SJSA1 (cell line): ENCODE measurements around the gene S100A10. TPM values are rescaled to one million over a fixed set of nuclear protein-coding genes. Genes with fewer than 3 reads are reported as not detected.

Experiments used
- DNase-seq, 2 experiments: peaks; one replicate each; pipeline ENCODE4 v3.0.0-alpha.2; 2015 to 2020; ENCODE audit warnings: low spot score in 2 of 2, low read depth in 1 of 2
- H3K27ac ChIP-seq: fragments of 250-450 bp; sonication (Bioruptor Pico); 2 replicates; pipeline ENCODE4 v1.5.1; 2020; ENCODE audit warnings: mild to moderate bottlenecking, moderate library complexity
- H3K27me3 ChIP-seq: fragments of 250-450 bp; sonication (Bioruptor Pico); replicated peaks from 2 replicates; pipeline ENCODE4 v1.5.1; 2020; ENCODE audit warnings: mild to moderate bottlenecking, moderate library complexity
- H3K36me3 ChIP-seq: fragments of 250-450 bp; sonication (Bioruptor Pico); 2 replicates; pipeline ENCODE4 v1.5.1; 2020; ENCODE audit warnings: mild to moderate bottlenecking
- H3K4me1 ChIP-seq: fragments of 250-450 bp; sonication (Bioruptor Pico); replicated peaks from 2 replicates; pipeline ENCODE4 v1.6.1; 2021; ENCODE audit warnings: mild to moderate bottlenecking
- H3K4me3 ChIP-seq: fragments of 250-450 bp; sonication (Bioruptor Pico); 2 replicates; pipeline ENCODE4 v1.5.1; 2020; ENCODE audit warnings: mild to moderate bottlenecking
- H3K9me3 ChIP-seq: fragments of 250-450 bp; sonication (Bioruptor Pico); replicated peaks from 2 replicates; pipeline ENCODE4 v1.5.1; 2020; ENCODE audit warnings: mild to moderate bottlenecking
- total RNA-seq: library from RNA; depleted of rRNA; stranded (reverse); fragments of >200 nt; shearing (Covaris generic); gene quantifications from 2 replicates; pipeline ENCODE4 v1.2.3, GENCODE V29; 2014

The S100A10 gene
- total RNA-seq, 1 experiment from 2014 or later, result 151 TPM

DNA sequence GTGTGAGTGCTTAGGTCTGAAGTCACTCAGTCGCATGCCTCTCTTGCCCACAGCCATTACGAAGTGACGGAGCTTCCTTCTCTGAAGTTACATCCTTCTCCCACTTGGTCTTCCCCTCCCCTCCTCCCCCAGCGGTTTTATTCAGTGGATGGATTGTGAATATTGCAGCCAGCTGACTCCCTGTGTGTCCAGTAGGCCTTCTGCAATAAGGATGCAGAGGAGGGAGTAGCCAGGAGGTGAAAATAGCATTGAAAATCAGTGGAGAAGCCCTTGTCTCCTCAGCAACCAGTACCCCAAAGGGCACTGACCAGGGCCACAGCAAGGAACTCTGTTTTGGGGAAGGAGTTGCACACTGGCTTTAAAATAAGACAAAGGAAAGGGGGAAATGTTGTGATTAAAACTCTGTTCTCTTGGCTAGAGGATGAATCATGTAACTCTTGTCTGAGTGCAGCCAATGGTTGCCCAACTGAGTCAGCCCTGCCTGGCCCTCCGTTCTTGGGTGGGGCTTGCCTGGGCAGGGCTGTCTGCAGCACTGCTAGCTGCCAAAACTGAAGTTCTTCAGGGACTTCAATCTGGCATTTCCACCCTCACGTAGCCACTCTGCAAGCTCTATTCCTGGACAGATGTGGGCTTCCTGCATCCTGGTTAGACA is 4.3 kb downstream of the S100A10 start:
- Histone ChIP-seq H3K4me1 (peaks cover 76% of the 10 kb centered on the region), H3K36me3 (peaks cover 48% of the 10 kb centered on the region), H3K27ac (peak overlapping the region; percentile 97), H3K4me3 (peak overlapping the region; percentile 1; the same call in 1 of the 2 replicates), H3K27me3 (no peaks in the 10 kb centered on the region), H3K9me3 (no peaks in the 10 kb centered on the region)
- peak; percentile 90 for DNase-seq

DNA sequence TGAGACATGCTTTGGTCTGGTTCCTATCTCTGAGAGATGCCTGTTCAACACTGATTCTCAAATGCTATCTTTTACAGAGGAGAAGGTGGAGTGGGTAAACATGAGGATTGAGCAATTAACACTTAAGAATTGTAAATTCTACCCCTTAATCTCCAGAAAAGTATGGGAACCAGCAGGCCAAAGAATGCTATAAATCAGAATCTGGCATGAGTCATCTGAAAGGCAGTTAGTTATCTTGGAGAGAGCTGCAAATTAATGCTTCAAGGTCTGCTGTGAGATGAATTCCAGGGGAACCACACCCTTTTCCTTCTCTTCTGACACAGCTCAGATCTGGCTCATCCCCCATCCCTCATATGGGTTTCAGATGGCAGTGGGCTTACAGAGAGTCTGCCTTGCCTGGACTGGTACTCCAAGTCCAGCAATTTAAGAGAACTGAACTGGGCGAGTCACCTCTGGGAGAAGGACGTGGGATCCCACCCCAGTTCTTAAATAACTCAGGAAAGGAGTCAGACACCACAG is 5.2 kb downstream of the S100A10 start:
- peak overlapping the region; percentile 1; the same call in 1 of the 2 replicates for H3K4me3 ChIP-seq
- no peaks in the 10 kb centered on the region for H3K9me3 ChIP-seq
- peaks cover 55% of the 10 kb centered on the region for H3K36me3 ChIP-seq
- H3K27ac ChIP-seq, result peak overlapping the region; percentile 97
- peak; percentile 84 to 94 for DNase-seq
- no peaks in the 10 kb centered on the region for H3K27me3 ChIP-seq
- H3K4me1 ChIP-seq, result peaks cover 71% of the 10 kb centered on the region

DNA sequence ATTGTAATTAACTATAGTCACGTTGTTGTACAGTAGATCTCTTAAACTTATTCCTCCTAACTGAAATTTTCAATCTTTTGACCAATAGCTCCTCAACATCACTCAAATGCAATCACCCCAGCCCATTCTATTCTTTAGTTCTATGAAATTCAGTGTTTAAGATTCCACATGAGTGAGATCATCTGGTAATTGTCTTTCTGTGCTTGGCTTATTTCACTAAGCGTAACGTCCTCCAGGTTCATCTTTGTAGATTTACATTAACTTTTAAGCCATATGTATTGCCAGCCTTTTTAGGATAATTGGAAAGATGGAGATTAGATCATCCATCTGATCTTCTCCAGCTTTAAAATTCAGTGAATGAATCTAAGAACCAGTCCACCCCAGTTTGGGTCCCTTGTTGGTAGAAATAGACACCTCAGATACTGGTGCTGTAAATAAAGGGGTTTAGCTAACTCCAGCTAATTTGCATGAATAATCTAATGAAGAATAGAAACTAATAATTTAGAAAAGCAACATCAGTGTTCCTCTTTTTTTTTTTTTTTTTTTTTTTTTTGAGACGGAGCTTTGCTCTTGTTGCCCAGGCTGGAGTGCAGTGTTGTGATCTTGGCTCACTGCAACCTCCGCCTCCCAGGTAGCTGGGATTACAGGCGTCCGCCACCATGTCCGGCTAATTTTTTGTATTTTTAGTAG is 7.0 kb downstream of the S100A10 start:
- Histone ChIP-seq H3K36me3 (peaks cover 62% of the 10 kb centered on the region), H3K27me3 (no peaks in the 10 kb centered on the region), H3K27ac (peak overlapping the region; percentile 97), H3K4me3 (no peak overlapping the region), H3K9me3 (no peaks in the 10 kb centered on the region), H3K4me1 (peaks cover 66% of the 10 kb centered on the region)
- DNase-seq, result peak in 1 of 2 experiments; percentile 77

DNA sequence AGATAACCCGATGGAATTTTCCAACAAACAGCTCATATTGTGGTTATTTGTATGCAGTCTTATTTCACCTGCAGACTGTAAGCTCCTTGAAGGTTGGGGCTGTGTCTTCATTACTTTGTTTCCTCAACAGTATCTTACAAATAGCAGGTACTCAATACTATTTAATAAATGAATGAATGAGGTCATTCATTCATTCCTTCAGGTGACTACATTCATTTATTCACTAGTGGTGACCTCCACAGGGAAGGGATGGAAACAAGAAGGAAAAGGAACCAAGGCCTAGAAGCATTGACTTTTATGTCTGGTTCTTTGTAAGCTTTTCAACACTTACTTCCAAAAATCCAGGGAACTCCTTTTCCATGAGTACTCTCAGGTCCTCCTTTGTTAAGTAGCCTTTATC is 7.9 kb downstream of the S100A10 start:
- peaks cover 71% of the 10 kb centered on the region for H3K36me3 ChIP-seq
- no peaks in the 10 kb centered on the region for H3K27me3 ChIP-seq
- no peaks in the 10 kb centered on the region for H3K9me3 ChIP-seq
- no peak overlapping the region for H3K4me3 ChIP-seq
- peaks cover 65% of the 10 kb centered on the region for H3K4me1 ChIP-seq
- peak overlapping the region; percentile 97 for H3K27ac ChIP-seq
- no peak for DNase-seq

DNA sequence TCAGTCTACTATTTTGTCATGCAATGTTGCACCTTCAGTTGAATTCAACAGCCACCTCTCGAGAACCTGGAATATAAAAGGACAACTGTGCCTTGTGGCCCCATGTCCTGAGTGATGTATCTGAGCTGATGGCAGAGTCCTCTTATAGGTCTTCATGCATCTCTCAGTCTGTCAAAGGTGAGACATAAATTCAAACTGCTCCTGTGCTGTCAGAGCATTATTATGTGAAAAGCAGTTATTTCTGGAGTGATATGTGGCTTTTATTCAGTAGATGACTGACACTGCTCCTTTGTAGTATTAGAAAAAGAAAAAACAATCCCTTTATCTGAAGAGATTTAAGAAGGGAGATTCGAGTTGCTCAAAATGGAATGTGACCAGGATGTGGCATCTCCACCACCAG is 8.4 kb downstream of the S100A10 start:
- H3K4me3 ChIP-seq, result no peak overlapping the region
- H3K4me1 ChIP-seq, result peaks cover 65% of the 10 kb centered on the region
- peak overlapping the region; percentile 97; the same call in 1 of the 2 replicates for H3K27ac ChIP-seq
- H3K9me3 ChIP-seq, result no peaks in the 10 kb centered on the region
- no peak for DNase-seq
- H3K36me3 ChIP-seq, result peaks cover 73% of the 10 kb centered on the region
- H3K27me3 ChIP-seq, result no peaks in the 10 kb centered on the region

DNA sequence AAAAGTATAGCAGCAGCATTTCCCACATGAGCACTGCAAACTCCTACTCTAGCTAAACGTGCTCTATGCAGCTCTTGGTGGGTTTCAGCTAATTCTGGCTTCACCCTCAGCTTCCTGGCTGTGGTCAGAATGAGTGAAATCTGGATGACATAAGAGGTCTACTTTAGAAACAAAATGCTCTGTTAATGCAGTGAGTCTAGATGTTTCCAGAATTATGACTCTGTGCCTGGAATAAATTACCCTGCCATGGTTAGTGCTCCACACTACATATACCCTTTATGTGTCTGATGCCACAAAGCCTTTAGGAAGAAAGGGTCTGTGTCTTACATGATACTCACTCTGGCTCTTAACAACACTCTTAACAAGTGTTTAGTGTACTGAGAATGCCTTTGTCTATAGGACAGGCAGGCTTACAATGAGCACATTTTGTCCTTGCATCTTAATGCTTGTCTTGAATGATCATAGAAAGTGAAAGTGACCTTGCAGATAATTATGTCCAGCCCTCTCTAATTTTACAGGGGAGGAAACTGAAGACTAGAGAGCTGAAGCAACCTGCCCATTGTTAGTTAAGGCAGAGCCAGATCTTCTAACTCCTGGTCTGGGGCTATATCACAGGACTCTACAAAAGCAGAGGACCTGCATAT is 9.2 kb downstream of the S100A10 start:
- H3K27me3 ChIP-seq, result no peaks in the 10 kb centered on the region
- H3K4me3 ChIP-seq, result no peak overlapping the region
- peaks cover 76% of the 10 kb centered on the region for H3K36me3 ChIP-seq
- no peak for DNase-seq
- H3K9me3 ChIP-seq, result no peaks in the 10 kb centered on the region
- H3K4me1 ChIP-seq, result peaks cover 57% of the 10 kb centered on the region
- no peak overlapping the region for H3K27ac ChIP-seq

DNA sequence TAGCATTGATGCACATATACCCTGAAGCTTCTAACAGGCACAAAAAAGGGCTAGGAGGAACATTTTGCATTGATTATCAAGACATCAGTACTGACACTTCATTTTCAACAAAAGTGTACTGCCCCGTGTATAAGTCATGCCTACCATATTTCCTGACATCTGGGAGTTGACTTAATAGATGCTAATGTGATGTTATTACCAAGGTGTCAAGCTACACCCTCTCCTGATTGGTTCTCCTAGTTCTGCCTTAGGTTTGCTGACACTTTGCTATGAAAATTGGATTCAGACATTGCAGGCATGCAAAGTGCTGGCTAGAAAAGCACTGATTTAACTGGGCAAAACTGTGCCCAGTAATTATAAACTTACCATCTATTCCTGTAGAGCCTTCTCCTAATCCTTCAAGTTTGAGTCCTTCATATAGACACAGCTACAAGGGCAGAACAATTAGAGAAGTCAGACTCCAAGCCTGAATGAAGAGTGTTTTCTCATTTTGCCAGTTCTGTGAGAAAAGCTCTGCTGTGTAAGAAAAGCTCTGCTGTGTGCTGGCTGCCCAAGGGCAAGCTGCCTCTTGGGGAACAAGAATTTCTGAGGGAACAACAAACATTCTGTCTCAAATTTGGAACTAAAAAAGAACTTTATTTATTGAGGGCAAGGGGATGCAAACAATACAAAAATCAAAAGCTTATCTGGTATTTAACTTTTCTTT is 11.2 kb downstream of the S100A10 start:
- peaks cover 72% of the 10 kb centered on the region for H3K36me3 ChIP-seq
- no peak overlapping the region for H3K27ac ChIP-seq
- H3K4me1 ChIP-seq, result peaks cover 37% of the 10 kb centered on the region
- H3K9me3 ChIP-seq, result no peaks in the 10 kb centered on the region
- no peak for DNase-seq
- H3K27me3 ChIP-seq, result no peaks in the 10 kb centered on the region
- no peak overlapping the region for H3K4me3 ChIP-seq

DNA sequence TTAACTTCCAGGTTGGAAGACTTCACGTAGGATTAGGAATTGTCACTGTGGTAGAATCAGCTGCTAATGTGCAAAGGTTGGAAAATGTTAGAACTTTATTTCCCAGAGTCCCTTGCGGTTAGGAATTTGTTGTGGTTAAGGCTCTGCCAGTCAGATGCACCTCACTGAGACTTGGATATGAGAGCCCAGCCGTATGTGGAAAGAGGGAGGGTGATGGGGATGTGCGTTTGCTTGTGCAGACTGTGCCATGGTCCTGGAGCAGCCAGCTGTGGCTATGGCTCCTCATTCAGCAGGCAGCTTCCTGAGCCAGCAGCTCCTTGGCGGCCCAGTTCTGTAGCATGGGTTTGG is 12.5 kb downstream of the S100A10 start:
- no peak for DNase-seq
- H3K9me3 ChIP-seq, result no peaks in the 10 kb centered on the region
- no peak overlapping the region for H3K4me3 ChIP-seq
- no peaks in the 10 kb centered on the region for H3K27me3 ChIP-seq
- H3K27ac ChIP-seq, result no peak overlapping the region
- peaks cover 24% of the 10 kb centered on the region for H3K4me1 ChIP-seq
- peaks cover 68% of the 10 kb centered on the region for H3K36me3 ChIP-seq

DNA sequence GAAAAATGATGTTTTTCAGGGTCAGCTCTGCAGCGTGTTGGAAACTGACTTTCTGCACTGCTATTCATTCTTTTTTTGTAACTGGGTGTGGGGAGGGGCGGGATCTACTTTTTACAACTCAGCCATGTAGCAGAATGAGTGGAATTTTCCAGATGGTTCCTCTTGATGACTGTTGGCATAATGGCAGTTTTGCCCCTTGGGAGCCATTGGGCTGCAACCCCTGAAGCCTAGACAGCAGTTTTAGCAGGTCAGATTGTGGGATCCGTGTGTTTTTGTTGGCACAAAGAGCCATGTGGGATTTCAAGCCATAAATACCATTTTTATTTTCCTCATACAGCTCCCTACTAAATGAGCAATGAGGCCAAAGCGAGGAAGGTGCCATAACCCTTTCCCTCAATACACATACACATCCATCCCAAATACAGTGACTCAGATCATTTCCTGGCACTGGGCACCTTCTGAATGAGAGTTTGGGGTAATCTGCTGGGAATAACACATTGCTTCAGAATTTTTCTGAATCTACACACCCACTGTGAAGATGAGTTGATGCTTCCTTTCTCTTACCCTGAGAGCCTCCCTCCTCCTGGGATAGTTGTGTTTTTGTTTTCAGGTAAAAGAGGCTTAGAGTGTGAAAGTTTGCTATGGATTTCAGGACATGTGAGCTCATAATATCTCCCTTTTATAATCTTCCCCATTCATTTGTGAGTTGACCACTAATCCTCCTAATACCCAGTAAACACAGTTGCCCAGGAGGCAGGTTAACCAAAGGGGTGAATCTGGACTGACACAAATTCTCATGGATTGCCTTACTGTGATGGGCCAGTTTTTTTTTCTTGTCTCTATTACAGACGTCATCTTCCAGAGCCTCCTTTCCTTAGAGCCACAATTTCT is 13.1 kb downstream of the S100A10 start:
- peaks cover 62% of the 10 kb centered on the region for H3K36me3 ChIP-seq
- no peak for DNase-seq
- H3K27me3 ChIP-seq, result no peaks in the 10 kb centered on the region
- no peak overlapping the region for H3K4me3 ChIP-seq
- peaks cover 18% of the 10 kb centered on the region for H3K4me1 ChIP-seq
- no peak overlapping the region for H3K27ac ChIP-seq
- no peaks in the 10 kb centered on the region for H3K9me3 ChIP-seq

DNA sequence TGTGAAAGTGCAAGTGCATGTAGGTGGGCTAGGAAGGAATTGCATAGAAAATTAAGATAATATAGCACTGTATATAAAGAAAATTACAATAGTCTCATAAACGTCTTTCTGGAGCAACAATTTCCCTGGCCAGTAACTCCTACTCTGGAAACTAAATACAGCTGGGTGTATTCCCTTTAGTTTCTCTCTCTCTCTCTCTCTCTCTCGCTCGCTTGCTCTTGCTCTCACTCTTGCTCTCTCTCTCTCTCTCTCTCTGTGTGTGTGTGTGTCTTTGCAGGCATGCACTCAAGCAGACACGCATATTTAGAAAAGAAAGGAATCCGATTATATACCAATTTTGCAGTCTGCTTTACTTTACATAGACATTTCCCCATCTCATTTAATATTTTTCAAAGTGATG is 14.7 kb downstream of the S100A10 start:
- no peaks in the 10 kb centered on the region for H3K27me3 ChIP-seq
- peaks cover 13% of the 10 kb centered on the region for H3K4me1 ChIP-seq
- no peaks in the 10 kb centered on the region for H3K9me3 ChIP-seq
- no peak for DNase-seq
- H3K36me3 ChIP-seq, result peaks cover 46% of the 10 kb centered on the region
- no peak overlapping the region for H3K27ac ChIP-seq
- no peak overlapping the region for H3K4me3 ChIP-seq

DNA sequence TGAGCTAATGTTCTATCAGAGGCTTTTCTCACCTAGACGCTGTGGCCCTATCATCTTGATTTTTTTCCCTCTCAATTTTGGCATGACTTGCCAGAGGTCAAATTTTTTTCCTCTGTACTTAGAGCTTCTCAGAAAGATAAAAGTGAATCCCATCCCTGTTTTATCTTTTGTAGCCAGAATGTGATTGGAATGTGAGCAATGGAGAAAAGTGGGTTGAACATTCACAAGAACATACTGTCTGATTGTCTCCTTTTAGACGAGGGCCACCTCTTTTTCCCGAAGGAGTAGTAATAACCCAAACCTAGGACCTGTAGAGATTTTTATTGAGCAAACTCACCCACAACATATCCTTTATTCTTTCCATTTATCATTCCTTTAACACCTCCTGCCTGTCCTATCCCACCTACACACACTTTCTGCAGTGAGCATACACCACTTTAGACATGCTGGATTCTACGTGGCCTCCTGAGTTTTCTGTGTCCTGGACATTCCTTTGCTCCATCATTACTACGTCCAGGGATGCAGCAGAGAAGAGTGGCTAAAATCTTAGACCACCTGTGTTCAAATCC is 15.9 kb downstream of the S100A10 start:
- no peak overlapping the region for H3K4me3 ChIP-seq

DNA sequence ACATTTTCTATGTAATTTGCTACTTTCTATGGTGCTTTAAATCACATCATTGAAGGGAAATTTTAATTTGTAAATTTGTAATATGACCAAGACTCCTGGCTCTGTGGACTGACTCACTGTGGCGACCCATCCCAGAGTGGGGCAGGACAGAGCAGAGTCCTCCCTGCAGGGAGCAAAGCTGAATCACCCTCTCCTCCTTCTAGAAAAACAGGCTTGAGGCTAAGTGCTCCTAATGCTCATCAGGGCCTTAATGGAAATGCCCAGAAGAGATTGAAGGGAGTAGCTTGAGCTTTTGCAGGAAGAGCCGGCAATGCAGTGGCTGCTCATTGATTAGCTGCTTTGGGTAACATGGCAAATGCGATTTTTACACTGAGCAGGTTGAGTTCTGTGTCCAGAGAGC is 16.8 kb downstream of the S100A10 start:
- no peak for DNase-seq
- Histone ChIP-seq H3K4me1 (peaks cover 26% of the 10 kb centered on the region), H3K36me3 (peaks cover 25% of the 10 kb centered on the region), H3K9me3 (no peaks in the 10 kb centered on the region), H3K4me3 (no peak overlapping the region), H3K27ac (no peak overlapping the region), H3K27me3 (no peaks in the 10 kb centered on the region)

More for the DNA sequence above, 15.9 kb downstream of the S100A10 start:
- Histone ChIP-seq H3K9me3 (no peaks in the 10 kb centered on the region), H3K4me1 (peaks cover 20% of the 10 kb centered on the region), H3K27ac (no peak overlapping the region), H3K27me3 (no peaks in the 10 kb centered on the region), H3K36me3 (peaks cover 34% of the 10 kb centered on the region)
- DNase-seq, result no peak

DNA sequence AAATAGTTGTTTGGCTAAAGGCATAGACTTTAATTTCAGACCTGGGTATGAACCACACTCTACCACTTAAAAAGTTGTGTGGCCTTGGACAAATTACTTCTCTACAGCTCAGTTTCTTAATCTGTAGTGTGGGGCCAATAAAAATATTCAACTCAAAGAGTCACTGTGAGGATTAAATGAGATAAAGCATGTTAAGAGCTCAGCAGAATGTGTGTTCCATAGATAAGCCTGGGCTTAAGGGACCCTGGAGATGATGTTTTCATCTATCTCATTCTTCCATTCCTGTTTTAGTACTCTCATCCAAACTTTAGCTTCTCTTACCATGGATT is 17.7 kb downstream of the S100A10 start:
- Histone ChIP-seq H3K4me3 (no peak overlapping the region), H3K36me3 (peaks cover 16% of the 10 kb centered on the region), H3K27ac (no peak overlapping the region), H3K27me3 (no peaks in the 10 kb centered on the region), H3K9me3 (no peaks in the 10 kb centered on the region), H3K4me1 (peaks cover 21% of the 10 kb centered on the region)
- DNase-seq, result no peak
